ENCODE measurements around the gene DOK7.

GRCh38 chr4:3434881-3435685 is 28.0 kb upstream of the DOK7 start:
- TF ChIP-seq CTCF (IDR thresholded peaks at IDR 0.05) = no peak
- no peak for TF ChIP-seq POLR2AphosphoS5 (IDR thresholded peaks at IDR 0.05)
- TF ChIP-seq POLR2A (IDR thresholded peaks at IDR 0.05) = no peak
- TF ChIP-seq EP300 (IDR thresholded peaks at IDR 0.05) = no peak
